CD4-positive, alpha-beta T cell (primary cell): ENCODE data around the gene MTUS2. TPM values are rescaled to one million over a fixed set of nuclear protein-coding genes. Genes with fewer than 3 reads are reported as not detected.

Experiments
- ATAC-seq: fragments of 200-7000 bp; cut with Tn5 transposase; one replicate; pipeline ENCODE4 v1.10.0; 2022; ENCODE audit warnings: mild to moderate bottlenecking; ENCODE audit not compliant: poor library complexity
- CTCF ChIA-PET: fragments of 350-600 bp; sonication (Branson Sonifier 250); formaldehyde crosslinking; loops from one replicate; lab custom pipeline; 2021; ENCODE audit warnings: antibody characterized with exemption, inconsistent platforms; lab: Charles Lee
- POLR2A ChIA-PET: fragments of 350-600 bp; sonication (Branson Sonifier 250); formaldehyde crosslinking; loops from one replicate; lab custom pipeline; 2021; ENCODE audit warnings: antibody characterized with exemption, inconsistent platforms; lab: Charles Lee
- DNase-seq, 14 experiments: peaks; one replicate each; pipeline ENCODE4 v3.0.0-alpha.2; 2013 to 2020; ENCODE audit warnings: mixed read lengths in 2 of 14
- H3K27ac ChIP-seq, 2 donors: one replicate each; pipeline versions ENCODE4 v1.5.1 to v1.7.0; 2013; ENCODE audit warnings: low read length in 2 of 2, low read depth in 1 of 2, mild to moderate bottlenecking in 1 of 2
- H3K27me3 ChIP-seq, 2 experiments: 1 replicate in 1 of 2; 2 replicates in 1 of 2; pipeline versions ENCODE4 v1.6.1 to v1.7.0; 2013; ENCODE audit warnings: low read length in 2 of 2, control low read depth in 1 of 2, mild to moderate bottlenecking in 1 of 2, moderate library complexity in 1 of 2; ENCODE audit not compliant: insufficient read depth in 2 of 2, control insufficient read depth in 1 of 2
- H3K36me3 ChIP-seq: one replicate; pipeline ENCODE4 v1.6.1; 2013; ENCODE audit warnings: low read length, control low read depth; ENCODE audit not compliant: insufficient read depth
- H3K4me1 ChIP-seq: one replicate; pipeline ENCODE4 v1.6.1; 2013; ENCODE audit warnings: low read length, control low read depth; ENCODE audit not compliant: insufficient read depth
- H3K4me3 ChIP-seq: one replicate; pipeline ENCODE4 v1.5.1; 2013; ENCODE audit warnings: mild to moderate bottlenecking, low read length, moderate library complexity
- H3K9me3 ChIP-seq, 2 experiments: 1 replicate in 1 of 2; 2 replicates in 1 of 2; pipeline versions ENCODE4 v1.6.1 to v1.7.0; 2013; ENCODE audit warnings: low read length in 2 of 2, mild to moderate bottlenecking in 2 of 2, control low read depth in 1 of 2, moderate library complexity in 1 of 2; ENCODE audit not compliant: control insufficient read depth in 1 of 2, insufficient read depth in 1 of 2
- H3K27ac Mint-ChIP-seq: one replicate; pipeline ENCODE4 v1.8.0; 2020; ENCODE audit warnings: mixed read lengths
- H3K27me3 Mint-ChIP-seq: one replicate; pipeline ENCODE4 v1.8.0; 2021; ENCODE audit warnings: mixed read lengths
- H3K36me3 Mint-ChIP-seq: one replicate; pipeline ENCODE4 v1.8.0; 2021; ENCODE audit warnings: low read depth, mixed read lengths
- H3K4me1 Mint-ChIP-seq: one replicate; pipeline ENCODE4 v1.8.0; 2021; ENCODE audit warnings: low read depth, mixed read lengths
- H3K4me3 Mint-ChIP-seq: one replicate; pipeline ENCODE4 v1.8.0; 2020; ENCODE audit warnings: mild to moderate bottlenecking, mixed read lengths
- H3K9me3 Mint-ChIP-seq: one replicate; pipeline ENCODE4 v1.8.0; 2020; ENCODE audit warnings: mixed read lengths
- intact Hi-C, 2 experiments: fragments of 100-400 bp; cut with DNase I in 1 of 2; cut with micrococcal nuclease in 1 of 2; formaldehyde crosslinking; loops; one replicate each; pipeline versions ENCODE4 v1.15.1 to v1.9.0; 2023 to 2025; cut with DNase I, micrococcal nuclease
- total RNA-seq, 174 experiments: library from RNA in 2 of 174; stranded (reverse) in 2 of 174; gene quantifications; one replicate each; pipeline ENCODE4 v1.2.3 and lab custom pipeline; 2021 to 2026
- TF ChIP-seq, protein P1 (sequence below): fragments of 200-600 bp; IDR thresholded peaks from one replicate; pipeline ENCODE4 v1.8.0; 2022; ENCODE audit warnings: antibody characterized with exemption, mild to moderate bottlenecking

Gene MTUS2
- total RNA-seq, 2 experiments from 2014 or later, result 0.38 to 0.81 TPM

DNA sequence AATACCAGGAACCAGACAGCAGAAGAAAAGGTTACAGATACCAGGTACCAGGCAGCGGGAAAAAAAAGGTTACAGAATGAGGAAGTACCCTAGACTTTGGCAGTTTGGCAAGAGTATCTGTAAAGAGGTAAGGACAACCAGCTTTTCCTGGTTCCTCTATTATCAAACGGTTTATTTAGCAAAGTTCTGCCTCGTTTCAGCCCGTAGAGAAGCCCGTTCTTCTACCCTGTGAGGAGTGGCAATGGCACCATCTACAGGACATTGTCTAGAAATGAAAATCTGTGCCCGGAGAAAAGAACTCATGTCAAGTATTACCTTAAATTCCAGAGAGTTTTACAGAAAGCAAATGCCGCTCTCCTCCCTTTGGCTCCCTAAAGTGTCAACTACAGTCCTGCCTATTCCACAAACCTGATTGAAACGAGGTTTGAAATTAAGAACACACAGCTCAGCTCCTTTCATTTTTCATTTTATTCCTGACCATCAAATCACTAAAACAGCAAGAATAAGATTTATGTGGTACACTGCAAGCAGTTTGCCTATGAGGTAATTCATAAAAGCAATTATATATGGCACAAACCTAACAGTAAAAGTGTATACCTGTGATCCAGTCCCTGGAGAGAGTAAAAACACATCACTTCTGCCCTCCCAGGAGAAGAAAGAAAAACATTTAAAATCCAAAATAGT, 549.1 kb downstream of the MTUS2 start:
- Histone ChIP-seq H3K4me3 (no peak overlapping the region), H3K4me1 (no peaks in the 10 kb centered on the region), H3K9me3 (no peaks in the 10 kb centered on the region), H3K36me3 (no peaks in the 10 kb centered on the region), H3K27ac (no peak overlapping the region), H3K27me3 (peaks cover 0 to 7% of the 10 kb centered on the region in 2 experiments)
- H3K4me3 Mint-ChIP-seq, result no peak overlapping the region
- no peaks in the 10 kb centered on the region for H3K36me3 Mint-ChIP-seq
- ATAC-seq (no peak), DNase-seq (peak in 3 of 14 experiments; percentile 32 to 48 (median 42))
- H3K9me3 Mint-ChIP-seq, result no peaks in the 10 kb centered on the region
- ChIA-PET POLR2A (no interaction called here), CTCF (no interaction called here)
- H3K27me3 Mint-ChIP-seq, result peaks cover 43% of the 10 kb centered on the region
- intact Hi-C loops, result no loop called here
- no peaks in the 10 kb centered on the region for H3K4me1 Mint-ChIP-seq
- no peak overlapping the region for H3K27ac Mint-ChIP-seq
- TF ChIP-seq, protein P1, sequence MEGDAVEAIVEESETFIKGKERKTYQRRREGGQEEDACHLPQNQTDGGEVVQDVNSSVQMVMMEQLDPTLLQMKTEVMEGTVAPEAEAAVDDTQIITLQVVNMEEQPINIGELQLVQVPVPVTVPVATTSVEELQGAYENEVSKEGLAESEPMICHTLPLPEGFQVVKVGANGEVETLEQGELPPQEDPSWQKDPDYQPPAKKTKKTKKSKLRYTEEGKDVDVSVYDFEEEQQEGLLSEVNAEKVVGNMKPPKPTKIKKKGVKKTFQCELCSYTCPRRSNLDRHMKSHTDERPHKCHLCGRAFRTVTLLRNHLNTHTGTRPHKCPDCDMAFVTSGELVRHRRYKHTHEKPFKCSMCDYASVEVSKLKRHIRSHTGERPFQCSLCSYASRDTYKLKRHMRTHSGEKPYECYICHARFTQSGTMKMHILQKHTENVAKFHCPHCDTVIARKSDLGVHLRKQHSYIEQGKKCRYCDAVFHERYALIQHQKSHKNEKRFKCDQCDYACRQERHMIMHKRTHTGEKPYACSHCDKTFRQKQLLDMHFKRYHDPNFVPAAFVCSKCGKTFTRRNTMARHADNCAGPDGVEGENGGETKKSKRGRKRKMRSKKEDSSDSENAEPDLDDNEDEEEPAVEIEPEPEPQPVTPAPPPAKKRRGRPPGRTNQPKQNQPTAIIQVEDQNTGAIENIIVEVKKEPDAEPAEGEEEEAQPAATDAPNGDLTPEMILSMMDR, result peak; percentile 32

DNA sequence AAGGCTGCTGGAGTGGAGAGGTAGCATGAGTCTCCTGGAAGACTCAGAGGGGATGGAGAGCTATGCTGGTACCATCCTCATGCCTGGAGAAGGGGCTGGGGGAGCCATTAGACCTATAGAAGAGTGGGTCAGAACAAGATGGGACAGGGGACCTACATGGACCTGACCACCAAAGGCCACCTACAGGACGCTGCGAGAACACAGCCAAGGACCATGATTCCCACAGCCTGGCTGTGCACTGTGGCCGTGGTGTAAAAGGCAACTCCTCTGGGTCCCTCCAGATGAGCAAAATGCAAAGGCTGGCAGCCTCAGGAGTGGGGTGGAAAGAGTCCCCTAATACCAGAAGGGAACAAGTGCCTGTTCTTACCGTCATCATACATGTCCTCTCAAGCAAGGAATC, 559.1 kb downstream of the MTUS2 start:
- ChIA-PET POLR2A (no interaction called here), CTCF (no interaction called here)
- Mint-ChIP-seq H3K27ac (no peak overlapping the region), H3K27me3 (peaks cover 4% of the 10 kb centered on the region), H3K36me3 (no peaks in the 10 kb centered on the region), H3K9me3 (peaks cover 3% of the 10 kb centered on the region), H3K4me3 (no peak overlapping the region), H3K4me1 (no peaks in the 10 kb centered on the region)
- ATAC-seq (no peak), DNase-seq (no peak)
- no peak overlapping the region for H3K27ac ChIP-seq
- no peaks in the 10 kb centered on the region for H3K4me1 ChIP-seq
- H3K27me3 ChIP-seq, result no peaks in the 10 kb centered on the region
- intact Hi-C loops, result no loop called here
- peaks cover 0 to 7% of the 10 kb centered on the region in 2 experiments for H3K9me3 ChIP-seq
- no peak overlapping the region for H3K4me3 ChIP-seq
- no peaks in the 10 kb centered on the region for H3K36me3 ChIP-seq
- TF ChIP-seq, protein P1, result no peak

DNA sequence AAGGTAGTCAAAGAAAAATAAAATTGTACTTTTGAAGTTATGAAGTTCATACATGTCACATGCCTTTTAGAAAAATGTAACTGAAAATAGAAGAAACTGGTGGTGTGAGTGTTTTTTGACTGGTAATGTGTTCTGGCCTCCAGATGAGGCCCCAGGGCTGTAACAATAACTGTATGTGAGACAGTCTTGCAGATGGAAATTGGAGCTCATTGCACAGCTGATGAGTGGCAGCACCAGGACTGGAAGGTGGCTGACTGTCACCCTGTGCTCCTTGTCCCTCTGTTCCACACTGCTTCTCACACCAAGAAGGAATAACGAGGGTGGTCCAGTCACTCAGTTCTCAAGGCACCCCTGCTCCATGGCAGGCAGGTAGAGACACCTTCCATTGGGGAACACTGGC, 559.7 kb downstream of the MTUS2 start:
- Histone ChIP-seq H3K36me3 (no peaks in the 10 kb centered on the region), H3K27ac (no peak overlapping the region), H3K9me3 (peaks cover 0 to 7% of the 10 kb centered on the region in 2 experiments), H3K4me1 (no peaks in the 10 kb centered on the region), H3K4me3 (no peak overlapping the region), H3K27me3 (no peaks in the 10 kb centered on the region)
- TF ChIP-seq, protein P1, result no peak
- DNase-seq (no peak), ATAC-seq (no peak)
- H3K4me3 Mint-ChIP-seq, result no peak overlapping the region
- ChIA-PET POLR2A (no interaction called here), CTCF (no interaction called here)
- intact Hi-C loops, result no loop called here
- peaks cover 3% of the 10 kb centered on the region for H3K9me3 Mint-ChIP-seq
- H3K4me1 Mint-ChIP-seq, result no peaks in the 10 kb centered on the region
- H3K27ac Mint-ChIP-seq, result no peak overlapping the region
- peaks cover 4% of the 10 kb centered on the region for H3K27me3 Mint-ChIP-seq
- H3K36me3 Mint-ChIP-seq, result no peaks in the 10 kb centered on the region
